Measurements from ENCODE around the gene AP1S2.

GRCh38 chrX:15812192-15812938 is 42.2 kb downstream of the AP1S2 start:
- TF ChIP-seq CTCF (IDR thresholded peaks at IDR 0.05), result no peak
- no peak for TF ChIP-seq POLR2A (IDR thresholded peaks at IDR 0.05)
